OCI-LY1 (cell line): ENCODE data around the gene ZBTB20.

Experiments
- H2AFZ ChIP-seq: fragments of 200-600 bp; sonication (generic), shearing (Covaris generic); 2 replicates; pipeline ENCODE4 v1.6.0; 2014; ENCODE audit warnings: antibody characterized with exemption, mild to moderate bottlenecking, low read length
- H3F3A ChIP-seq: fragments of 200-600 bp; sonication (generic), shearing (Covaris generic); 2 replicates; pipeline ENCODE4 v1.6.0; 2014; ENCODE audit warnings: mild to moderate bottlenecking, antibody characterized with exemption, low read length, moderate library complexity; ENCODE audit not compliant: insufficient read depth
- H3K27ac ChIP-seq: fragments of 200-600 bp; sonication (generic); 2 replicates; pipeline ENCODE4 v1.5.1; 2014; ENCODE audit warnings: low read length, mixed run types, mild to moderate bottlenecking, low read depth; ENCODE audit not compliant: poor library complexity, severe bottlenecking
- H3K27me3 ChIP-seq: fragments of 200-600 bp; sonication (generic); 2 replicates; pipeline ENCODE4 v1.6.0; 2014; ENCODE audit warnings: antibody characterized with exemption, mild to moderate bottlenecking, low read length, moderate library complexity; ENCODE audit not compliant: insufficient read depth
- H3K36me3 ChIP-seq: fragments of 200-600 bp; sonication (generic); 2 replicates; pipeline ENCODE4 v1.6.1; 2014; ENCODE audit warnings: mild to moderate bottlenecking, antibody characterized with exemption, low read length, moderate library complexity, mixed read lengths; ENCODE audit not compliant: insufficient read depth
- H3K4me1 ChIP-seq: fragments of 200-600 bp; sonication (generic); 2 replicates; pipeline ENCODE4 v1.5.1; 2014; ENCODE audit warnings: mild to moderate bottlenecking, low read length, moderate library complexity; ENCODE audit not compliant: insufficient read depth, severe bottlenecking
- H3K4me2 ChIP-seq: fragments of 200-600 bp; sonication (generic), shearing (Covaris generic); 2 replicates; pipeline ENCODE4 v1.6.1; 2014; ENCODE audit warnings: low read length
- H3K4me3 ChIP-seq: fragments of 200-600 bp; sonication (generic); 2 replicates; pipeline ENCODE4 v1.5.1; 2014; ENCODE audit warnings: low read length, low read depth, mild to moderate bottlenecking, mixed read lengths; ENCODE audit not compliant: poor library complexity, severe bottlenecking
- H3K79me2 ChIP-seq: fragments of 200-600 bp; shearing (Covaris generic); 2 replicates; pipeline ENCODE4 v1.6.1; 2016; ENCODE audit warnings: mixed run types, low read length, mixed read lengths; ENCODE audit not compliant: insufficient read depth
- H3K9ac ChIP-seq: fragments of 200-600 bp; sonication (generic), shearing (Covaris generic); 2 replicates; pipeline ENCODE4 v1.6.1; 2014; ENCODE audit warnings: mild to moderate bottlenecking, low read length, mixed read lengths
- H3K9me2 ChIP-seq: fragments of 200-600 bp; sonication (generic), shearing (Covaris generic); 2 replicates; pipeline ENCODE4 v1.6.1; 2014; ENCODE audit warnings: low read depth, mild to moderate bottlenecking, low read length, mixed read lengths
- H3K9me3 ChIP-seq: fragments of 200-600 bp; shearing (Covaris generic); 2 replicates; pipeline ENCODE4 v1.6.1; 2014; ENCODE audit warnings: low read length, mixed read lengths
- H4K20me1 ChIP-seq: fragments of 200-600 bp; sonication (generic), shearing (Covaris generic); 2 replicates; pipeline ENCODE4 v1.6.0; 2016; ENCODE audit warnings: mild to moderate bottlenecking, low read length; ENCODE audit not compliant: insufficient read depth
- CTCF ChIP-seq: fragments of 200-600 bp; sonication (generic), shearing (Covaris generic); IDR thresholded peaks from 2 replicates; pipeline ENCODE4 v1.5.1; 2017; ENCODE audit warnings: mild to moderate bottlenecking, antibody characterized with exemption, low read length, moderate library complexity, mixed read lengths
- EZH2 ChIP-seq: fragments of 200-600 bp; sonication (generic), shearing (Covaris generic); IDR thresholded peaks from 2 replicates; pipeline ENCODE4 v1.8.0; 2017; ENCODE audit warnings: borderline replicate concordance, mixed run types, mild to moderate bottlenecking, antibody characterized with exemption, low read length, moderate library complexity, mixed read lengths

Gene ZBTB20

DNA sequence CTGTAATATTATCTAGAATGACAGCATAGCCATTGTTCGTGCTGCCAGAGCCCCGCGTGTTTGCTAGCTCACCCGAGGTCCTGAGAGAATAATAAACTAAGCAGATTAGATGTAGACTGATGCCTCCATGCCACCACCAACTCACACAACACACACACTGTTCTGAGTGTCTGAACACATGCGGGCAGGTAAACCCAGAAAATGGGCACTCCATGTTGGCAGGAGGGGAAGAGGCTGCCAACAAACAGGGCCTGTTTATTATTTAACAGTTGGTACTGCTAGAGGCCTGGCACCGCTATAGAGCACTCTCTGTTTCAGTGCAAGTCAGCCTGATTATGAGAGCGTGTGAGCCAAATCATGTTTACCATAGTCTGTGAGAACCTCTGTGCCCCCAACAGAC lies 299.0 kb downstream of the ZBTB20 start:
- H3K79me2 ChIP-seq, result no peaks in the 10 kb centered on the region
- no peaks in the 10 kb centered on the region for H3K9me2 ChIP-seq
- no peak for TF ChIP-seq CTCF
- no peak for TF ChIP-seq EZH2
- H3F3A ChIP-seq, result no peaks in the 10 kb centered on the region
- H2AFZ ChIP-seq, result no peak overlapping the region
- no peaks in the 10 kb centered on the region for H3K27me3 ChIP-seq
- H3K4me2 ChIP-seq, result no peak overlapping the region
- H3K9ac ChIP-seq, result no peak overlapping the region
- H3K4me1 ChIP-seq, result no peaks in the 10 kb centered on the region
- H3K27ac ChIP-seq, result no peak overlapping the region
- H3K9me3 ChIP-seq, result no peaks in the 10 kb centered on the region
- H3K36me3 ChIP-seq, result no peaks in the 10 kb centered on the region
- H3K4me3 ChIP-seq, result no peak overlapping the region
- no peaks in the 10 kb centered on the region for H4K20me1 ChIP-seq

GRCh38 chr3:114847564-114847963 lies 299.5 kb downstream of the ZBTB20 start:
- Histone ChIP-seq H3K27ac (no peak overlapping the region), H3K36me3 (no peaks in the 10 kb centered on the region), H3K9ac (no peak overlapping the region), H3K4me2 (no peak overlapping the region), H3K27me3 (no peaks in the 10 kb centered on the region), H3K4me1 (no peaks in the 10 kb centered on the region), H3K9me2 (no peaks in the 10 kb centered on the region), H3F3A (no peaks in the 10 kb centered on the region), H2AFZ (no peak overlapping the region), H3K79me2 (no peaks in the 10 kb centered on the region), H4K20me1 (no peaks in the 10 kb centered on the region), H3K9me3 (no peaks in the 10 kb centered on the region), H3K4me3 (no peak overlapping the region)
- TF ChIP-seq EZH2 (no peak), CTCF (no peak)

DNA sequence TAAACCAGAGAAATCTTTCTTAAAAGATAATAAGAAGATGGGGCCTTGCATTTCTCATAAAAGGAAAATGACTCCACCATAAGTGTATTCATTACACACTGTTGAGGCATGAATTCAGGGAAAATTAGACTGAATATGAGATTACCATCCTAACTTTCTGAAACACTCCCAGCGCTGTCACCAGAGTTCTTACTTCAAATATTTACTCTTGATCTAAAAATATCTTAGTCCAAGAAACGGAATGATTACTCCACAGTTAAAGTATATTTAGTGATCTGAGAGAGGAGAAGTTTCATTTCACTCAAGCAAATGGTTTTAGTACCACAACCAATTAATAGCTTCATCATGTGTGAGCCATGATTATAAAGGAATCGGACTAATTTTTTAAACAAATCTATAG lies 300.3 kb downstream of the ZBTB20 start:
- no peaks in the 10 kb centered on the region for H4K20me1 ChIP-seq
- H3K27ac ChIP-seq, result no peak overlapping the region
- no peaks in the 10 kb centered on the region for H3K79me2 ChIP-seq
- no peak overlapping the region for H3K9ac ChIP-seq
- H3K36me3 ChIP-seq, result no peaks in the 10 kb centered on the region
- no peaks in the 10 kb centered on the region for H3K9me3 ChIP-seq
- H3K9me2 ChIP-seq, result no peaks in the 10 kb centered on the region
- no peaks in the 10 kb centered on the region for H3K4me1 ChIP-seq
- no peaks in the 10 kb centered on the region for H3F3A ChIP-seq
- no peak for TF ChIP-seq EZH2
- no peak for TF ChIP-seq CTCF
- H3K27me3 ChIP-seq, result no peaks in the 10 kb centered on the region
- H3K4me3 ChIP-seq, result no peak overlapping the region
- no peak overlapping the region for H3K4me2 ChIP-seq
- no peak overlapping the region for H2AFZ ChIP-seq
